PC-3 (cell line): ENCODE measurements around the gene ZBTB46. TPM values are rescaled to one million over a fixed set of nuclear protein-coding genes. Genes with fewer than 3 reads are reported as not detected.

Experiments
- ATAC-seq: fragments of 200-7000 bp; cut with Tn5 transposase; 2 replicates; pipeline ENCODE4 v1.9.1; 2020; ENCODE audit warnings: mild to moderate bottlenecking, moderate library complexity
- BruUV-seq: library from RNA; stranded (reverse); fragments of 400-500 nt; replicated peaks from 2 replicates; lab custom pipeline; 2021; lab: Mats Ljungman, UMichigan
- CTCF ChIA-PET: fragments of 300-600 bp; sonication (Branson Sonifier 250); formaldehyde crosslinking; loops from one replicate; lab custom pipeline; 2022; ENCODE audit warnings: antibody characterized with exemption; lab: Charles Lee
- POLR2A ChIA-PET: fragments of 300-600 bp; sonication (Branson Sonifier 250); formaldehyde crosslinking; loops from one replicate; lab custom pipeline; 2022; ENCODE audit warnings: antibody characterized with exemption; ENCODE audit not compliant: unreplicated experiment; lab: Charles Lee
- DNase-seq: peaks from one replicate; pipeline ENCODE4 v3.0.0-alpha.2; 2015
- H2AFZ ChIP-seq: fragments of 300-600 bp; sonication (generic); 2 replicates; pipeline ENCODE4 v1.6.0; 2016; ENCODE audit warnings: antibody characterized with exemption, low read length
- H3F3A ChIP-seq: fragments of 300-600 bp; sonication (generic); one replicate; pipeline ENCODE4 v1.6.0; 2017; ENCODE audit warnings: antibody characterized with exemption, low read length, control low read depth, mild to moderate bottlenecking; ENCODE audit not compliant: unreplicated experiment
- H3K27ac ChIP-seq: fragments of 300-600 bp; sonication (generic); 2 replicates; pipeline ENCODE4 v1.5.1; 2016; ENCODE audit warnings: mild to moderate bottlenecking, low read length
- H3K27me3 ChIP-seq: fragments of 300-600 bp; sonication (generic); 2 replicates; pipeline ENCODE4 v1.6.1; 2016; ENCODE audit warnings: low read length, mixed read lengths
- H3K36me3 ChIP-seq: fragments of 300-600 bp; sonication (generic); 2 replicates; pipeline ENCODE4 v1.6.1; 2016; ENCODE audit warnings: low read depth, mixed run types, low read length, mixed read lengths
- H3K4me1 ChIP-seq: fragments of 300-600 bp; sonication (generic); 2 replicates; pipeline ENCODE4 v1.5.1; 2016; ENCODE audit warnings: low read length; ENCODE audit not compliant: insufficient read depth
- H3K4me2 ChIP-seq: fragments of 300-600 bp; sonication (generic); 2 replicates; pipeline ENCODE4 v1.6.0; 2016; ENCODE audit warnings: low read length
- H3K4me3 ChIP-seq: fragments of 300-600 bp; sonication (generic); 2 replicates; pipeline ENCODE4 v1.5.1; 2016; ENCODE audit warnings: mild to moderate bottlenecking, low read length, mixed read lengths
- H3K79me2 ChIP-seq: fragments of 300-600 bp; sonication (generic); 2 replicates; pipeline ENCODE4 v1.6.1; 2017; ENCODE audit warnings: low read length, mixed read lengths
- H3K9ac ChIP-seq: fragments of 300-600 bp; sonication (generic); 2 replicates; pipeline ENCODE4 v1.6.0; 2016; ENCODE audit warnings: mild to moderate bottlenecking, low read length
- H3K9me2 ChIP-seq: fragments of 300-600 bp; sonication (generic); replicated peaks from 2 replicates; pipeline ENCODE4 v1.6.1; 2016; ENCODE audit warnings: mixed run types, low read length, mixed read lengths
- H3K9me3 ChIP-seq: fragments of 300-600 bp; sonication (generic); 2 replicates; pipeline ENCODE4 v1.6.1; 2016; ENCODE audit warnings: low read length, mixed read lengths
- H4K20me1 ChIP-seq: fragments of 300-600 bp; sonication (generic); 2 replicates; pipeline ENCODE4 v1.6.1; 2016; ENCODE audit warnings: low read length, mixed read lengths
- EZH2 ChIP-seq: fragments of 300-600 bp; sonication (generic); IDR thresholded peaks from one replicate; pipeline ENCODE4 v1.6.1; 2017; ENCODE audit warnings: antibody characterized with exemption, mild to moderate bottlenecking, low read length; ENCODE audit not compliant: unreplicated experiment
- EZH2phosphoT487 ChIP-seq: fragments of 300-600 bp; sonication (generic); IDR thresholded peaks from 2 replicates; pipeline ENCODE4 v1.6.1; 2018; ENCODE audit warnings: mild to moderate bottlenecking, antibody characterized with exemption, low read length, borderline replicate concordance
- intact Hi-C: fragments of 100-400 bp; cut with micrococcal nuclease; formaldehyde crosslinking; loops from 2 replicates; pipeline ENCODE4 v1.9.0; 2023
- total RNA-seq: library from RNA; depleted of rRNA; stranded (reverse); fragments of >200 nt; gene quantifications from 2 replicates; pipeline ENCODE4 v1.2.3, GENCODE V29; 2014
- TF ChIP-seq, protein P1 (sequence below): fragments of 300-600 bp; sonication (generic); conservative IDR thresholded peaks from 2 replicates; pipeline ENCODE4 v1.5.1; 2017; ENCODE audit warnings: antibody characterized with exemption, low read depth, mild to moderate bottlenecking, low read length

The ZBTB46 gene
- total RNA-seq, 1 experiment from 2014 or later = 7.3 TPM

DNA sequence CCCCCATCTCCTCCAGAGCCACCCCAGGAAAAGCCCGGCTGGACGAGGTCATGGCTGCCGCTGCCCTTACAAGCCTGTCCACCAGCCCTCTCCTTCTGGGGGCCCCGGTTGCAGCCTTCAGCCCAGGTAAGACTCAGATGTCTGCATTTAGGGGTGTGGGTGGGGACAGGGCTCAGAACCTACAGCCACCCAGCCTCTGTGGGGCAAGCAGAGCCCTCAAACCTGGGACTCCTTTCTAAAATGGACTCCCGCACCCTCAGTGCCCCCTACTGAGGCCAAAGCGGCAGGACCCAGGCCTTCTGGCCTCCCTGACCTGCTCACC is 89.7 kb downstream of the ZBTB46 start:
- Histone ChIP-seq H3K4me1 (peaks cover 12% of the 10 kb centered on the region), H3K9me2 (no peaks in the 10 kb centered on the region), H2AFZ (peak overlapping the region; percentile 79), H3K4me2 (peak overlapping the region; percentile 88), H3K79me2 (peaks cover 13% of the 10 kb centered on the region), H3K27me3 (no peaks in the 10 kb centered on the region), H4K20me1 (no peaks in the 10 kb centered on the region), H3F3A (no peaks in the 10 kb centered on the region), H3K36me3 (peaks cover 22% of the 10 kb centered on the region), H3K4me3 (peak overlapping the region; percentile 84), H3K9me3 (no peaks in the 10 kb centered on the region), H3K27ac (peak overlapping the region; percentile 64), H3K9ac (peak overlapping the region; percentile 83)
- TF ChIP-seq EZH2phosphoT487 = no peak
- TF ChIP-seq, protein P1, sequence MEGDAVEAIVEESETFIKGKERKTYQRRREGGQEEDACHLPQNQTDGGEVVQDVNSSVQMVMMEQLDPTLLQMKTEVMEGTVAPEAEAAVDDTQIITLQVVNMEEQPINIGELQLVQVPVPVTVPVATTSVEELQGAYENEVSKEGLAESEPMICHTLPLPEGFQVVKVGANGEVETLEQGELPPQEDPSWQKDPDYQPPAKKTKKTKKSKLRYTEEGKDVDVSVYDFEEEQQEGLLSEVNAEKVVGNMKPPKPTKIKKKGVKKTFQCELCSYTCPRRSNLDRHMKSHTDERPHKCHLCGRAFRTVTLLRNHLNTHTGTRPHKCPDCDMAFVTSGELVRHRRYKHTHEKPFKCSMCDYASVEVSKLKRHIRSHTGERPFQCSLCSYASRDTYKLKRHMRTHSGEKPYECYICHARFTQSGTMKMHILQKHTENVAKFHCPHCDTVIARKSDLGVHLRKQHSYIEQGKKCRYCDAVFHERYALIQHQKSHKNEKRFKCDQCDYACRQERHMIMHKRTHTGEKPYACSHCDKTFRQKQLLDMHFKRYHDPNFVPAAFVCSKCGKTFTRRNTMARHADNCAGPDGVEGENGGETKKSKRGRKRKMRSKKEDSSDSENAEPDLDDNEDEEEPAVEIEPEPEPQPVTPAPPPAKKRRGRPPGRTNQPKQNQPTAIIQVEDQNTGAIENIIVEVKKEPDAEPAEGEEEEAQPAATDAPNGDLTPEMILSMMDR = no peak
- no peak for TF ChIP-seq EZH2
- BruUV-seq = TSS peak; percentile 18
- CTCF ChIA-PET = interaction anchor here (0.6 to 1.5 kb wide), 4 partner anchors 34 to 52 kb away, joined by 3 to 5 read pairs (median 4); partner anchors contain the start of genes ARFRP1 and ZGPAT
- POLR2A ChIA-PET = interaction anchor here (0.7 to 0.9 kb wide), 2 partner anchors 167 to 204 kb away, joined by 3 to 4 read pairs; partner anchors contain the start of genes HELZ2 and PTK6
- no peak for DNase-seq
- intact Hi-C loops = loop anchor here (2.0 kb wide), 1 partner anchor 35 kb away; the partner anchor contains the start of gene ARFRP1
- ATAC-seq = no peak

DNA sequence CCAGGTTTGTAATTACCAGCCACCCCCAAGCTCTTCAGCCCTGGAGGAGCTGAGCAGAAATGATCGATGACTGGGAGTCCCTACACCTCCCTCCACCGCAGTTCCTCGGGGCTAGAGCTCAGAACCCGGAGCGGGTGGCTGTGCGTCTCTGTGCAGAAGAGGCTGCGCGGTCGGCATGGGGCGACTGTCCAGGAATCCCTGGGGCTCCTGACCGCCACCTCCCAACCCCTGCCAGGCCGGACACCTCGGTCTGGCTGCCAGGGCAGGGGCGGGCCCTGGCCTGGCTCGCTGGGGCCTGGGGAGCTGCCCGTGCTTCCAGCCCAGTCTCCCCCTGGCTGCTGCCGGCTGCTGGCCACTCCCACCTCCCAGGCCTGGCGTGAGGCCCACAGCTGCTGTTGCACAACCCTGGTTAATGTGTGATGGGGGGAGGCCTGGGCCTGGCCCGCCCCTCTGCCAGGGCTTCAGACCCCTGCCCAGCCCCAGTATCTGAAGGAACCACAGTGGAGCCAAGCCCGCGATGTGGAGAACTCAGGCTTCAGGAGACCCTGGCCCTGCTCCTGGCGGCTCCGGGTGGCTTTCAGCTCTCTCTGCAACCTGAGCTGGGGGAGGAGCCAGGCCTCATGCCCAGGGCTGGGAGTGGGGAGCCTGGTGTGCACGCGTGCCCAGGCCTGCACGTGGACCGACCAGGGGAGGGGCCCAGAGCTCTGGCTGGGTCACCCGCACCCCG is 90.3 kb downstream of the ZBTB46 start:
- Histone ChIP-seq H3K9me3 (no peaks in the 10 kb centered on the region), H3K79me2 (peaks cover 13% of the 10 kb centered on the region), H3K4me2 (peak overlapping the region; percentile 88), H3F3A (no peaks in the 10 kb centered on the region), H4K20me1 (no peaks in the 10 kb centered on the region), H3K9me2 (no peaks in the 10 kb centered on the region), H3K9ac (peak overlapping the region; percentile 83), H3K36me3 (peaks cover 22% of the 10 kb centered on the region), H3K27me3 (no peaks in the 10 kb centered on the region), H3K4me1 (peaks cover 12% of the 10 kb centered on the region), H3K27ac (peak overlapping the region; percentile 64), H2AFZ (peak overlapping the region; percentile 79), H3K4me3 (peak overlapping the region; percentile 84)
- TF ChIP-seq, protein P1 = no peak
- TF ChIP-seq EZH2 (no peak), EZH2phosphoT487 (0 out of 2 replicates have a peak, but pooled peaks have one; percentile 23)
- no TSS peak for BruUV-seq
- CTCF ChIA-PET = interaction anchor here (0.6 to 1.5 kb wide), 4 partner anchors 33 to 53 kb away, joined by 3 to 5 read pairs (median 4); partner anchors contain the start of genes ARFRP1 and ZGPAT
- peak; percentile 65 for ATAC-seq
- intact Hi-C loops = loop anchor here (2.0 kb wide), 1 partner anchor 34 kb away; the partner anchor contains the start of gene ARFRP1
- DNase-seq = peak; percentile 84
- POLR2A ChIA-PET = interaction anchor here (0.6 to 0.9 kb wide), 4 partner anchors 27 to 203 kb away, joined by 3 to 10 read pairs (median 4); partner anchors contain the start of genes HELZ2 and PTK6
